Memory B cell (primary cell): ENCODE data around the gene ARRDC4.

Source experiments
- ATAC-seq: fragments of 150-1000 bp; cut with Tn5 transposase; 2 replicates; pipeline ENCODE4 v1.10.0; 2021; ENCODE audit warnings: low read depth, mild to moderate bottlenecking, moderate library complexity
- DNase-seq, 2 donors: peaks; one replicate each; pipeline ENCODE4 v3.0.0; 2022; ENCODE audit warnings: low spot score in 2 of 2
- H3K27ac Mint-ChIP-seq: one replicate; pipeline ENCODE4 v1.8.0; 2022; ENCODE audit warnings: mild to moderate bottlenecking, moderate library complexity, mixed read lengths
- H3K27me3 Mint-ChIP-seq: one replicate; pipeline ENCODE4 v1.8.0; 2022; ENCODE audit warnings: mixed read lengths
- H3K36me3 Mint-ChIP-seq: one replicate; pipeline ENCODE4 v1.8.0; 2022; ENCODE audit warnings: mild to moderate bottlenecking, mixed read lengths
- H3K4me1 Mint-ChIP-seq: one replicate; pipeline ENCODE4 v1.8.0; 2022; ENCODE audit warnings: mixed read lengths
- H3K4me3 Mint-ChIP-seq: one replicate; pipeline ENCODE4 v1.8.0; 2022; ENCODE audit warnings: mild to moderate bottlenecking, moderate library complexity, mixed read lengths
- H3K9me3 Mint-ChIP-seq: one replicate; pipeline ENCODE4 v1.8.0; 2022; ENCODE audit warnings: mixed read lengths

ARRDC4 gene

DNA sequence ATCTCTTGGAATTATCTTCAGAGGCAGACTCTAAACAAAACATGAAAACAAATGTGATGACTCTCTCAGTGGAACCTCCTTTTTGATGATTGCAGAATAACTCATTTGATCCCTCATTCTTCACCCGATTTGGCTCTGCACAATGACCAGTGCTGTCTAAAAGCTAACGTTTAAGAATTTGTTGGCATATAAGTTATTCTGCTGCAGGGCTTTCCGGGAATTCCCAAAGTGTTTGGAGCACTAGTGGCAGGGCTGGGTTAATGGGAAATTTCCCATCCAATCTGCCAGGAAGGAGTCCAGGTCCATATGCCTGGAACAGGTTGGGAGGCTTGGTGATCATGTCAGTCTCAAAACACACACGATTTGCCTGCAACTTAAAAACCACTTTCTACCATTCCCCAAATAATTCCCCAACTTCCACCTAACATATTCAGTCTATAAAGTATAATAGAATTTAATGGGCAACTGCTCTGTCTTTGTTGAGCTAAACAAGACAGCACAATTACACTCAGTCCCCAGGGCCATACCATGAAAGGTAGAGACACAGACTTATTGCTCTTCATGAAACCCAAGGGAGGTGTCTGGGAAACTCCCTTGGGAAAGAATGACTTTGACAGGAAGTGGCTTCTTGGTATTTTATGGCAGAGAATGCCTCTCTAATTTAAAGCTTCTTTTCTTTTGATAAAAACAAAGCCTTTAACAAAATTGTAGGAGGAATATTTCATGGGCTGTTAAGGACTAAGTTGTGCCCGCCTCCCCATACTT is 38.0 kb downstream of the ARRDC4 start:
- Mint-ChIP-seq H3K4me3 (no peak overlapping the region), H3K27ac (no peak overlapping the region), H3K36me3 (no peaks in the 10 kb centered on the region), H3K27me3 (peaks cover 2% of the 10 kb centered on the region), H3K4me1 (peaks cover 4% of the 10 kb centered on the region), H3K9me3 (no peaks in the 10 kb centered on the region)
- DNase-seq (no peak), ATAC-seq (no peak)

DNA sequence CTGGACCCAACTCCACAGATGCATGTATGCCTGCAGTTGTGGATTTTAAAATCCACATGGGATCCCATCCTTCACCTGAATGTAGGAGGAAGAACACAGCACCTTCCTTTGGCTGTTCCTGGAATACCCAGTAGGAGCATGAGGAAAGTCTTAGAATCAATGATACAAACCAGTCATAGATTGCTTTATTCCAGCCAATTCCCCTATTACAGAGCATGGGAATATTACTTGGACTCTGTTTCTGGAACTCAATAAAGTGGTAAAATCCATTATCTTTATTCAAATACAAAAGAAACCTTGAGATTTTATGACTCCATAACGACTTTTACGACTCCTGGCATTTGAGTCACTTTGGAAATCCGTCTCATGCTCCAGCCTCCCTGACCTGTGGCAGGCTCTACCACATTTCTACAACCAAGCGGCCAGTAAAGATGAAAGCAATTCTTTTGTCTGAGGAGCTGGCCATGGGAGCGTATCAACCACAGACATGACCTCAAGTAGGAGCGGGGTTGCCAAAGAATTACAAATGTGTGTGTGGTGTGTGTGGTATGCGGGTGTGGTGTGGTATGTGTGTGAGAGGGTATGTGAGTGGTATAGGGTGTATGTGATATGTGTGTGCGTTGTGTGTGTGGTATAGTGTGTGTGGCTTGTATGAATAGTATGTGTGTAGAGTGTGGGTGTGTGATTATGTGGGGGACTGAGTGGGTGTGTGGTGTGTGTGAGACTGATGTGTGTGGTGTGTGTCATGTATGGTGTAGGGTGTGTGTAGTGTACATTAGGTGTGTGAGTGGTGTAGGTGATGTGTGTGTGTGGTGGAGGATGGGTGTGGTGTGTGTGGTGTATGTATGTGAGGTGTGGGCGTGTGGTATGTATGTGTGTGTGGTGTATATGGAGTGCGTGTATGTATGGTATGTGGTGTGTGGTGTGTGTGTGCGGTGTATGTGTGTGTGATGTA is 40.0 kb downstream of the ARRDC4 start:
- Mint-ChIP-seq H3K27ac (no peak overlapping the region), H3K4me1 (peaks cover 4% of the 10 kb centered on the region), H3K27me3 (peaks cover under 1% of the 10 kb centered on the region), H3K36me3 (no peaks in the 10 kb centered on the region), H3K9me3 (no peaks in the 10 kb centered on the region), H3K4me3 (no peak overlapping the region)
- DNase-seq (no peak), ATAC-seq (no peak)

DNA sequence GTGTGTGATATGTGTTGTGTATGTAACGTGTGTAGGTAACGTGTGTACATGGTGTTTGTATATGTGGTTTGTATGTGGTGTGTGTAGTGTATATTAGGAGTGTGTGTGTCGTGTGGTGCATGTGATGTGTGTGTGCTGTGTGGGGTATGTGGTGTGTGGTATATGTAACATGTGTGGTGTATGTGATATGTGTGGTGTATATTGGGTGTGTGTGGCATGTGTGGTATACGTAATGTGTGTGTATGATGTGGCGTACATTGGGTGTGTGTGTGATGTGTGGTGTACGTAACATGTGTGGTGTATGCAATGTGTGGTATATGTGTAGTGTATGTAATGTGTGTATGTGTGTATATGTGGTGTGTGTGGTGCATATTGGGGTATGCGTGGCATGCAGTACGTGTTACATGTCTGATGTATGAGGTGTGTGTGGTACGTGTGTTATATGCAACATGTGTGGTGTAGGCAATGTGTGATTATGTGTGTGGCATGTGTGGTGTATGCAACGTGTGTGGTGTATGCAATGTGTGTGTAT is 41.2 kb downstream of the ARRDC4 start:
- ATAC-seq, result no peak
- Mint-ChIP-seq H3K36me3 (no peaks in the 10 kb centered on the region), H3K9me3 (no peaks in the 10 kb centered on the region), H3K27ac (no peak overlapping the region), H3K27me3 (no peaks in the 10 kb centered on the region), H3K4me3 (no peak overlapping the region), H3K4me1 (no peaks in the 10 kb centered on the region)
- no peak for DNase-seq

DNA sequence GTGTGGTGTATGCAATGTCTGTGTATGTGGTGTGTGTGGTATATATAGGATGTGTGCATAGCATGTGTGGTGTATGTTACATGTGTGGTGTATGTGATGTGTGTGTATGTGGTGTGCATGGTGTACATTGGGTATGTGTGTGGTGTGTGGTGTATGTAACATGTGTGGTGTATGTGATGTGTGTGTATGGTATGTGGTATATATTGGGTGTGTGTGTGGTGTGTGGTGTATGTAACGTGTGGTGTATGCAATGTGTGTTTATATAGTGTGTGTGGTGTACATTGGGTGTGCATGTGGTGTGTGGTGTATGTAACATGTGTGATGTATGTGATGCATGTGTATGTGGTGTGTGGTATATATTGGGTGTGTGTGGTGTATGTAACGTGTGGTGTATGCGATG is 41.9 kb downstream of the ARRDC4 start:
- ATAC-seq, result no peak
- Mint-ChIP-seq H3K36me3 (no peaks in the 10 kb centered on the region), H3K4me1 (no peaks in the 10 kb centered on the region), H3K27ac (no peak overlapping the region), H3K9me3 (no peaks in the 10 kb centered on the region), H3K4me3 (no peak overlapping the region), H3K27me3 (no peaks in the 10 kb centered on the region)
- DNase-seq, result no peak

DNA sequence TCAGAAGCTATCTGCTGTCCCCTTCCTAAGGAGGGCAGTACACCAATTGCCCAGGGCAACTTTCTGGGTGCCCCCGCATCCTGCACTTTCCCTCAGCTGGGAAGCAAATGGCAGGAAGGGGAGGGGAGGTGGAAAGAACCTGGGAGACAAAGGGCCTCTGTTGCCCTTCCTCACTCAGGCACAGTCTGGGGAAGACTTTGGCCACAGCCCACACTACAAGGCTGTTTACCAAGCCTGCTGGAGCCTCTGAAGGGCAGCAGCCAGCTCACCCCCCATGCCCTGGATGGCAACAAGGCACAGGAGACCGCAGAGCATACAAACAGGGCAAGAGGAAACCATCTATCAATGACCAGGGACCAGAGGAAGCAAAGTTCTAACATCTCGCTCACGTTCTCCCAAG is 42.4 kb downstream of the ARRDC4 start:
- H3K4me3 Mint-ChIP-seq, result no peak overlapping the region
- H3K36me3 Mint-ChIP-seq, result no peaks in the 10 kb centered on the region
- no peaks in the 10 kb centered on the region for H3K27me3 Mint-ChIP-seq
- DNase-seq (no peak), ATAC-seq (no peak)
- H3K4me1 Mint-ChIP-seq, result no peaks in the 10 kb centered on the region
- H3K9me3 Mint-ChIP-seq, result no peaks in the 10 kb centered on the region
- no peak overlapping the region for H3K27ac Mint-ChIP-seq

DNA sequence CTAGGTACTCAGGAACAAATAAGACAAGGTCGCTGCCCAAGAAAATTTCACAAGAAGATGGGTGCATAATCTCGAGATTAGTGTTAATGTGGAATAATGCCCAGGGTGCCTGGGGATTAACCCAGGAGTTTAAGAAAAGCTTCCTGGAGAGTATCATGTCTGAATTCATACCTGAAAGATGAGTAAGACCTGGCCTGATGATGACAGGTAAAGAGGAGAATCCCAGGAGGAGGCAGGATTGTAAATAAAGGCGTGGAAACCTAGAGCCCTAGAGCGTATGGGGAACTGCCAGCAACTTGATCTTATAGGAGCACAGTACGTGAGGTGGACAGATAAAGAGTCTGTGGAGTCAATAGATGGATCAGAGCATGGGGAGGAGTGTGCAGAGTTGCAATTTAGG is 43.0 kb downstream of the ARRDC4 start:
- Mint-ChIP-seq H3K36me3 (no peaks in the 10 kb centered on the region), H3K4me1 (no peaks in the 10 kb centered on the region), H3K27me3 (no peaks in the 10 kb centered on the region), H3K27ac (no peak overlapping the region), H3K4me3 (no peak overlapping the region), H3K9me3 (no peaks in the 10 kb centered on the region)
- DNase-seq (no peak), ATAC-seq (no peak)

DNA sequence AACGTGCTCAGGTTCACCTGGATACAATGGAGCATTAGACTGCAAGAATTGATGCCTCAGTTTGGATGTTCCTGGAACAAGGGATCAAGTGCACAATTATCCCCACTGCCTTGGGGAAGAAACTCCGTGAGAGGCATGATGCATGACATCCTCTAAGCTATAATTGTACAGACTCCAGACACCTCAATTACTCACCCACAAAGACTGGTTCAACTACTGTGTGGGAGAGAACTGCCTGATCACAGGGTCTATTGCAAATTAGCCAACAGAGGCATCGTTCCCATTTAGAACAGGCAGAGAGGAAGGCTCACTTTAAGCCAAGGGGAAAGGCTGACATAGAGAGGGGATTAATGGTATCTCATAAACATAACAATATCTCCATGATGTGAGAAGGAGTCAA is 43.5 kb downstream of the ARRDC4 start:
- ATAC-seq (no peak), DNase-seq (no peak)
- no peaks in the 10 kb centered on the region for H3K4me1 Mint-ChIP-seq
- H3K27ac Mint-ChIP-seq, result no peak overlapping the region
- H3K4me3 Mint-ChIP-seq, result no peak overlapping the region
- H3K27me3 Mint-ChIP-seq, result no peaks in the 10 kb centered on the region
- no peaks in the 10 kb centered on the region for H3K36me3 Mint-ChIP-seq
- H3K9me3 Mint-ChIP-seq, result no peaks in the 10 kb centered on the region

DNA sequence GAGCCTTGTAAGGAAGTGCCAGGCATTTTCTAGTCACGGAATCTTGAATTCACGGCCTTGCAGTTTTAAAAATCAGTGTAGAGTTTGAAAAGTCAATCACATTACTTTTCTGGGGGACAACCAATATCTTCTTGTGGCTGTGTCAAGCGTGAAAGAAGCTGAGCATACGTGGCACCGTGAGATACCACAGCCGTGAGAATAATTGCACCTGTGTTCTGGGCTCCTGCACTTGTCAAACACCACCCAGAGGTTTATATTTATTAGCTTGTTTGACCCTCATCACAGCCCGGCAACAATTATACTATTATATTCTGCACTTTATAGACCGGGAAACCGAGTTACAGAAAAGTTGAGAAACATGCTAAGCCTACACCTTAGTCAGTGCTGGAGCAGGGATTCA is 45.2 kb downstream of the ARRDC4 start:
- ATAC-seq, result no peak
- peaks cover 2% of the 10 kb centered on the region for H3K4me1 Mint-ChIP-seq
- H3K4me3 Mint-ChIP-seq, result no peak overlapping the region
- no peaks in the 10 kb centered on the region for H3K27me3 Mint-ChIP-seq
- no peak for DNase-seq
- no peaks in the 10 kb centered on the region for H3K9me3 Mint-ChIP-seq
- H3K36me3 Mint-ChIP-seq, result no peaks in the 10 kb centered on the region
- H3K27ac Mint-ChIP-seq, result no peak overlapping the region

DNA sequence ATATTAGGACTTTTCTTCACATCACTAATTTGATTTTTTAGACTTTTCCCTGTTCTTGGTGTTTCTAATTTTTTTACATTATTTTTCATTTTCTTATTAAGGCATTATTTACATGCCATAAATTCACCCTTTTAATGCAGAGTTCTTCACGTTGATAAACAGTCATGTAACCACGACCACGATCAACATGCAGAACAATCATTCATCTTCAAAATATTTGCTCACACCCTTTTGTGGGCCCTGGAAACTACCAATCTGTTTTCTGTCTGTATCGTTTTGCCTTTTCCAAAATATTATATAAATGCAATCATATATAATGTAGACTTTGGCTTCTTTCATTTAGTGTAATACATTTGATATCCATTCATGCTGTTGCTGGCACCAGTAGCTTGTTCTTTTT is 48.7 kb downstream of the ARRDC4 start:
- ATAC-seq (no peak), DNase-seq (no peak)
- Mint-ChIP-seq H3K9me3 (no peaks in the 10 kb centered on the region), H3K36me3 (no peaks in the 10 kb centered on the region), H3K4me3 (no peak overlapping the region), H3K27me3 (no peaks in the 10 kb centered on the region), H3K27ac (no peak overlapping the region), H3K4me1 (peaks cover 7% of the 10 kb centered on the region)

DNA sequence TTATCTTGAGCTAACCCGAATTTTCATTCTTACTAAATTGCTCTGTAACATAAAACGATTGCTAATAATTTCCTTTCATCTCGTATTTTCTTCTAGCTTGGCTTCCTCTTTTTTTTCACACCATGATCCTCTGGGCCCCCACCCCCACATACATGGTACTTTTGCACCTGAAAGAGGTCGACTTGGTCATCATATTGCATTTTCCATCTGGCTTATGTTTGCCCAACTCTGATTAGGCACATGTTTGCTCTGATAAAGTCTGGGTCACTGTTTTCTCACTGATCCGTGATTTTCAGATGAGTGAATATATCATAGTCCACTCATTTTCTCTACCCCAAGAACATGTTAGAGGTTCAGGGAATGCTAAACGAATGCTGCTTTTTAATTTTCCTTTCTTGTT is 49.5 kb downstream of the ARRDC4 start:
- H3K9me3 Mint-ChIP-seq, result no peaks in the 10 kb centered on the region
- H3K36me3 Mint-ChIP-seq, result no peaks in the 10 kb centered on the region
- DNase-seq (no peak), ATAC-seq (no peak)
- no peak overlapping the region for H3K27ac Mint-ChIP-seq
- peaks cover 7% of the 10 kb centered on the region for H3K4me1 Mint-ChIP-seq
- H3K27me3 Mint-ChIP-seq, result no peaks in the 10 kb centered on the region
- H3K4me3 Mint-ChIP-seq, result no peak overlapping the region

DNA sequence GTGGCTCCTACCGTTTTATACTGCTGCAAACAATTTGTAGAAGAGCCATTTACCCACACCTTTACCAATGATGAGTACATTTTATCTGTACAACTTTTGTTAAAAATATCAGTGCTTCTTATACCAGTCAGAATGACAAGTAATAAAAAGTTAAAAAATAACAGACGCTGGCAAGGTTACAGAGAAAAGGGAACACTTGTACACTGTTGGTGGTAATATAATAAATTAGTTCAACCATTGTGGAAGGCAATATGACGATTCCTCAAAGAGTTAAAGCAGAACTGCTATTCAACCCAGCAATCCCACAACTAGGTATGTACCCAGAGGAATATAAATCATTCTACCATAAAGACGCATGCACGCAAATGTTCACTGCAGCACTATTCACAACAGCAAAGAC is 51.9 kb downstream of the ARRDC4 start:
- H3K27ac Mint-ChIP-seq, result no peak overlapping the region
- H3K27me3 Mint-ChIP-seq, result no peaks in the 10 kb centered on the region
- peaks cover 7% of the 10 kb centered on the region for H3K4me1 Mint-ChIP-seq
- no peak for DNase-seq
- no peak for ATAC-seq
- no peaks in the 10 kb centered on the region for H3K9me3 Mint-ChIP-seq
- H3K36me3 Mint-ChIP-seq, result no peaks in the 10 kb centered on the region
- no peak overlapping the region for H3K4me3 Mint-ChIP-seq

DNA sequence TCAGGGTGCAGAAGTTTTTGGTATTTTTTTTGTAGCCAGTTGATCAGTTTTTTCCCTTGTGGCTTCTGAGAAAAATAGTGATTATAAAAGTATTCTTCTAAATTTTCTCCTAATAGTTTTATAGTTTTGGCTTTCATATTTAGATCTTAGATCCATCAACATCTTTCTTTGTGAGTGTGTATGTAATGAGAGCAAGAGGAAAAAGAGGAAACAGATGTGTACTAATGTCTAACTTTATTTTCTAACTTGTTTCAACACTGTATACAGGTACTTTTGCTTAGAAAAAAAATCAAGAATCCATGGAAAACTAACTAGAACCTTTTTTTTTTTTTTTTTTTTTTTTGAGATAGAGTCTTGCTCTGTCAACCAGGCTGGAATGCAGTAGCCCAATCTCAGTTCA is 53.1 kb downstream of the ARRDC4 start:
- H3K36me3 Mint-ChIP-seq, result no peaks in the 10 kb centered on the region
- H3K4me1 Mint-ChIP-seq, result peaks cover 7% of the 10 kb centered on the region
- no peak for ATAC-seq
- H3K4me3 Mint-ChIP-seq, result no peak overlapping the region
- no peak for DNase-seq
- H3K27ac Mint-ChIP-seq, result no peak overlapping the region
- no peaks in the 10 kb centered on the region for H3K27me3 Mint-ChIP-seq
- no peaks in the 10 kb centered on the region for H3K9me3 Mint-ChIP-seq

DNA sequence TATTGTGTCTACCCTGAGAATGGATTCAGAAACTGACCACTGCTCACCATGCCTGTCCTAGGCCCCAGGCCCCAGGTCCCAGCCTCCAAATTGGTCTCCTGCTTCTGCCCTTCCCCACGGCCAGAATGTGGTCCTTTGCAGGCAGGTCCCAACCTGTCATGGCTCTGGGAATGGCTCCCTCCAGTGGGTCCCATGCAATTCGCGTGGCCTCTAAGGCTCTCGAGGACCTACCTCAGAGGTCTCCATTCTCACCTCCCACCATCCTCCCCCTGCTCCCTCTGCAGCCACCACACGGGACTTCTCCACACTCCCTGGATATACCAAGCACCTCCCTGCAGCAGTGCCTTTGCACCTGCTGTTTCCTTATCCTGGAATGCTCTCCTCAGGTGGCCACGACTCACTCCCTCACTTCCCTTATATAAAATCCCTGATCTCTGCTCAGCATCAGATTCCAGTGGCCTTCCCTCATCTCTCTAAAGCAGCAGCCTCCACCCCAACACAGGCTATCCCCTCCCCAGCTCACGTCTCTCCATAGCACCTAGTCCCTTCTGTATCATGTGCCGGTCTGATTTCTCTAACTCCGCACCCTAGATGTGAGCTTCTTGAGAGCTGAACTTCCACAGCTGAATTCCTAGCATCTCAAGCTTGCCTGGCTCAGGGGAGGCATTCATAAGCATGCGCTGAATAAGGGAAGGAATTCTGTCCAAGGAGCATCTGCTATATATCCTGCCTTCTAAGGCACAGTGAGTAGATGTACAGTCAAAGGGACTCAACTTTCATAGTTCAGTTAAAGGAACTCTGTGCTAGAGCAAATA is 56.9 kb downstream of the ARRDC4 start:
- Mint-ChIP-seq H3K9me3 (no peaks in the 10 kb centered on the region), H3K27ac (no peak overlapping the region), H3K4me1 (peaks cover 5% of the 10 kb centered on the region), H3K36me3 (no peaks in the 10 kb centered on the region), H3K27me3 (no peaks in the 10 kb centered on the region), H3K4me3 (no peak overlapping the region)
- DNase-seq, result no peak
- no peak for ATAC-seq
